HL-60 (cell line): ENCODE measurements around the gene RPS6KL1.

Experiments
- DNase-seq, 2 experiments: peaks; one replicate each; pipeline ENCODE4 v3.0.0-alpha.2; 2010 to 2020; ENCODE audit warnings: low read depth in 1 of 2, low spot score in 1 of 2
- H3K27ac ChIP-seq: fragments of 250-450 bp; sonication (Bioruptor Pico); replicated peaks from 2 replicates; pipeline ENCODE4 v1.5.1; 2020; ENCODE audit warnings: mild to moderate bottlenecking, moderate library complexity
- H3K27me3 ChIP-seq: fragments of 250-450 bp; sonication (Bioruptor Pico); 2 replicates; pipeline ENCODE4 v1.5.1; 2021; ENCODE audit warnings: mild to moderate bottlenecking, moderate library complexity; ENCODE audit not compliant: insufficient read depth, poor library complexity, severe bottlenecking
- H3K4me3 ChIP-seq: replicated peaks from 2 replicates; pipeline ENCODE4 v1.5.1; 2011; ENCODE audit warnings: mild to moderate bottlenecking, control low read depth, low read length; ENCODE audit not compliant: insufficient read depth
- CTCF ChIP-seq: IDR thresholded peaks from one replicate; pipeline ENCODE4 v1.5.1; 2011; ENCODE audit warnings: low read length, control low read depth, inconsistent platforms; ENCODE audit not compliant: insufficient read depth
- GABPA ChIP-seq: IDR thresholded peaks from 2 replicates; pipeline ENCODE4 v1.6.1; 2012; ENCODE audit warnings: low read depth
- POLR2AphosphoS5 ChIP-seq: IDR thresholded peaks from 2 replicates; pipeline ENCODE4 v1.6.1; 2012; ENCODE audit warnings: low read depth
- REST ChIP-seq: IDR thresholded peaks from 2 replicates; pipeline ENCODE4 v1.6.1; 2012; ENCODE audit warnings: low read depth; ENCODE audit not compliant: insufficient replicate concordance
- SPI1 ChIP-seq: IDR thresholded peaks from 2 replicates; pipeline ENCODE4 v1.6.1; 2012; ENCODE audit warnings: low read depth, mild to moderate bottlenecking, borderline replicate concordance

Gene RPS6KL1

DNA sequence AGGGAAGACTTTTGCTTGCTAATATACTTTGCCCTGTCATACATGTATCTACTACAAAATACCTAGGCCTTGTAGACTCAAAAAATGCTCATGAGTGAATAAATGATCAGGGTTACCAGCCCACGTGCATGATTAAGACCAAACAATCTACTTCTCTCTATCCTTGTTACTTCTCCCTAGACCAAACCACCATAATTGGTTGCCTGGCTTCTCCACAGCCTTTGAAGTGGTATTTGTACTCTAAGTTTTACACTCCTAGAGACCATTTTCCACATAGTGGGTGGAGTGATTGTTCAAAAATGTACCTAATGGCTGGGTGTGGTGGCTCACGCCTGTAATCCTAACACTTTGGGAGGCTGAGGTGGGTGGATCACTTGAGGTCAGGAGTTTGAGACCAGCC lies 14.1 kb upstream of the RPS6KL1 start:
- H3K4me3 ChIP-seq, result no peak overlapping the region
- no peak overlapping the region for H3K27ac ChIP-seq
- no peak for DNase-seq
- no peak for TF ChIP-seq REST
- no peak for TF ChIP-seq SPI1
- no peak for TF ChIP-seq CTCF
- no peak for TF ChIP-seq POLR2AphosphoS5
- no peak for TF ChIP-seq GABPA
- H3K27me3 ChIP-seq, result no peaks in the 10 kb centered on the region

DNA sequence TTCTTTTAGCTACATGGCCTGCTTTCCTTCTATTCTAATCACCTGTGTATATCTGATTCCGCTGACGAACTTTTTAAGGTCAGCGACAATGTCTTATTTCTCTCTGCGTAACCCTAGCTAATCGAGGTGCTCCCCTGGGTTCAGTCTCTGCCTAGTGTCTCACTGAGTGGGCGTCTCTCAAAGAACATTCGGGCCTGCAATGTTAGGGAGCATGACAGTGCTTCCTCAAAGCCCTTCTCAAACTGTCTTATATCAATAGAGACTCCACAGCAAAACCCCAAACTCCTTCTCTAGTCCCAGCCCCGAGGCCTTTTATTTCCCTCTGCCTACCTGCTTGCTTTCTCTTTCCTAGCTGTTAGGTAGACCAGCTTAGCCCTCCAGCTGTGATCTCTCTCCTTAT lies 13.7 kb upstream of the RPS6KL1 start:
- Histone ChIP-seq H3K27ac (no peak overlapping the region), H3K27me3 (no peaks in the 10 kb centered on the region), H3K4me3 (no peak overlapping the region)
- TF ChIP-seq REST, result no peak
- no peak for TF ChIP-seq CTCF
- TF ChIP-seq POLR2AphosphoS5, result no peak
- no peak for TF ChIP-seq GABPA
- no peak for TF ChIP-seq SPI1
- DNase-seq, result no peak

- H3K27ac ChIP-seq, result no peak overlapping the region
- H3K4me3 ChIP-seq, result no peak overlapping the region
- no peak for DNase-seq
- no peaks in the 10 kb centered on the region for H3K27me3 ChIP-seq
- TF ChIP-seq POLR2AphosphoS5 (no peak), GABPA (no peak), SPI1 (no peak), CTCF (no peak), REST (no peak)
These were observed 13.1 kb upstream of the RPS6KL1 start for GRCh38 chr14:74936151-74936550.
